Osteoblast (primary cell): ENCODE data around the gene ZNF101. TPM values are rescaled to one million over a fixed set of nuclear protein-coding genes. Genes with fewer than 3 reads are reported as not detected.
A peak's percentile ranks its signal among the peaks of the same experiment; 100 is the strongest.

Experiments used
- DNase-seq: peaks from one replicate; pipeline ENCODE4 v3.0.0; 2011; ENCODE audit warnings: low spot score, mixed read lengths; ENCODE audit not compliant: insufficient read length; ENCODE audit errors: missing footprints
- H2AFZ ChIP-seq: 2 replicates; pipeline ENCODE4 v1.6.0; 2011; ENCODE audit warnings: mild to moderate bottlenecking, low read length
- H3K27ac ChIP-seq: 2 replicates; pipeline ENCODE4 v1.5.1; 2011; ENCODE audit warnings: mild to moderate bottlenecking, low read depth, low read length, moderate library complexity
- H3K27me3 ChIP-seq: 2 replicates; pipeline ENCODE4 v1.6.0; 2012; ENCODE audit warnings: mild to moderate bottlenecking, control low read depth, inconsistent platforms, low read length, moderate library complexity; ENCODE audit not compliant: insufficient read depth
- H3K36me3 ChIP-seq: 2 replicates; pipeline ENCODE4 v1.5.1; 2011; ENCODE audit warnings: mild to moderate bottlenecking, low read length, control low read depth, moderate library complexity; ENCODE audit not compliant: insufficient read depth
- H3K4me1 ChIP-seq: 2 replicates; pipeline ENCODE4 v1.5.1; 2011; ENCODE audit warnings: mild to moderate bottlenecking, low read length, control low read depth, moderate library complexity; ENCODE audit not compliant: insufficient read depth
- H3K4me2 ChIP-seq: 2 replicates; pipeline ENCODE4 v1.6.0; 2011; ENCODE audit warnings: mild to moderate bottlenecking, low read length; ENCODE audit not compliant: insufficient read depth
- H3K4me3 ChIP-seq: fragments of 200-600 bp; sonication (generic); 3 replicates; pipeline ENCODE4 v1.5.1; 2012; ENCODE audit warnings: mild to moderate bottlenecking, low read length, inconsistent platforms; ENCODE audit not compliant: insufficient read depth
- H3K79me2 ChIP-seq: 2 replicates; pipeline ENCODE4 v1.6.0; 2012; ENCODE audit warnings: mild to moderate bottlenecking, low read length, control low read depth, inconsistent platforms; ENCODE audit not compliant: insufficient read depth
- H3K9me3 ChIP-seq: 2 replicates; pipeline ENCODE4 v1.5.1; 2011; ENCODE audit warnings: low read depth, low read length, control low read depth
- H4K20me1 ChIP-seq: 2 replicates; pipeline ENCODE4 v1.6.0; 2012; ENCODE audit warnings: mild to moderate bottlenecking, low read length, control low read depth; ENCODE audit not compliant: insufficient read depth
- total RNA-seq: library from RNA; depleted of rRNA; stranded (reverse); fragments of >200 nt; gene quantifications from 2 replicates; pipeline ENCODE4 v1.2.3, GENCODE V29; 2012
- TF ChIP-seq, protein P1 (sequence below): IDR thresholded peaks from 2 replicates; pipeline ENCODE4 v1.5.1; 2011; ENCODE audit warnings: mild to moderate bottlenecking, low read depth, low read length, moderate library complexity; ENCODE audit errors: extremely low read depth

ZNF101 gene
- total RNA-seq, 1 donor: 7.2 TPM

DNA sequence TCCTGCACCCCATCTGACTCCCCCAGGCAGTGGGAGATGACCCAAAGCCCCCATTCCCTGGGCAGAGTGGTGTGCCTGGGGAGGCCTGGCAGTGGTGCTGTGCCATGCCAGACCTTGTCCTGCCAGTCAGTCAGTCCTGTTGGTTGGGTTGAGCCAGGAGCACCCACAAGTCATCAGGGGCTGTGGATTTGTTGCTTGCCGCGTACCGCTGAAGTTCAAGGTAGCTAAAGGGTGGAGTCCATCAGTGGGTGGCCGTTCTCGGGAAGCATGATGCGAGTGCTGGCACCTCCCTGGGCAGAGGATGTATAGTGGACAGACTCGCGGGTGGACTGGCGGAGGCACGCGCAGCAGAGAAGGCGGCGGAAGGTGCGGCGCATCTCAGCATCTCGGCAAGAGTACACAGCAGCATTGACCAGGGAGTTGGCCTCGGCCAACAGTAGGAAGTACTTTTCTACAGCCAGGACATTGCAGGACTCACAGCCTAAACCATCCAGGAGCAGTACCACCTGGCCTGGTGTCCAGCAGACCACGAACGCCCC, 44.5 kb upstream of the ZNF101 start:
- H3K4me2 ChIP-seq: no peak overlapping the region
- H3K79me2 ChIP-seq: no peaks in the 10 kb centered on the region
- no peak overlapping the region for H3K27ac ChIP-seq
- DNase-seq: peak; percentile 62
- H3K36me3 ChIP-seq: no peaks in the 10 kb centered on the region
- no peak overlapping the region for H2AFZ ChIP-seq
- no peaks in the 10 kb centered on the region for H3K27me3 ChIP-seq
- peaks cover 7% of the 10 kb centered on the region for H3K4me1 ChIP-seq
- H3K9me3 ChIP-seq: no peaks in the 10 kb centered on the region
- no peak overlapping the region for H3K4me3 ChIP-seq
- no peaks in the 10 kb centered on the region for H4K20me1 ChIP-seq
- TF ChIP-seq, protein P1, sequence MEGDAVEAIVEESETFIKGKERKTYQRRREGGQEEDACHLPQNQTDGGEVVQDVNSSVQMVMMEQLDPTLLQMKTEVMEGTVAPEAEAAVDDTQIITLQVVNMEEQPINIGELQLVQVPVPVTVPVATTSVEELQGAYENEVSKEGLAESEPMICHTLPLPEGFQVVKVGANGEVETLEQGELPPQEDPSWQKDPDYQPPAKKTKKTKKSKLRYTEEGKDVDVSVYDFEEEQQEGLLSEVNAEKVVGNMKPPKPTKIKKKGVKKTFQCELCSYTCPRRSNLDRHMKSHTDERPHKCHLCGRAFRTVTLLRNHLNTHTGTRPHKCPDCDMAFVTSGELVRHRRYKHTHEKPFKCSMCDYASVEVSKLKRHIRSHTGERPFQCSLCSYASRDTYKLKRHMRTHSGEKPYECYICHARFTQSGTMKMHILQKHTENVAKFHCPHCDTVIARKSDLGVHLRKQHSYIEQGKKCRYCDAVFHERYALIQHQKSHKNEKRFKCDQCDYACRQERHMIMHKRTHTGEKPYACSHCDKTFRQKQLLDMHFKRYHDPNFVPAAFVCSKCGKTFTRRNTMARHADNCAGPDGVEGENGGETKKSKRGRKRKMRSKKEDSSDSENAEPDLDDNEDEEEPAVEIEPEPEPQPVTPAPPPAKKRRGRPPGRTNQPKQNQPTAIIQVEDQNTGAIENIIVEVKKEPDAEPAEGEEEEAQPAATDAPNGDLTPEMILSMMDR: no peak

DNA sequence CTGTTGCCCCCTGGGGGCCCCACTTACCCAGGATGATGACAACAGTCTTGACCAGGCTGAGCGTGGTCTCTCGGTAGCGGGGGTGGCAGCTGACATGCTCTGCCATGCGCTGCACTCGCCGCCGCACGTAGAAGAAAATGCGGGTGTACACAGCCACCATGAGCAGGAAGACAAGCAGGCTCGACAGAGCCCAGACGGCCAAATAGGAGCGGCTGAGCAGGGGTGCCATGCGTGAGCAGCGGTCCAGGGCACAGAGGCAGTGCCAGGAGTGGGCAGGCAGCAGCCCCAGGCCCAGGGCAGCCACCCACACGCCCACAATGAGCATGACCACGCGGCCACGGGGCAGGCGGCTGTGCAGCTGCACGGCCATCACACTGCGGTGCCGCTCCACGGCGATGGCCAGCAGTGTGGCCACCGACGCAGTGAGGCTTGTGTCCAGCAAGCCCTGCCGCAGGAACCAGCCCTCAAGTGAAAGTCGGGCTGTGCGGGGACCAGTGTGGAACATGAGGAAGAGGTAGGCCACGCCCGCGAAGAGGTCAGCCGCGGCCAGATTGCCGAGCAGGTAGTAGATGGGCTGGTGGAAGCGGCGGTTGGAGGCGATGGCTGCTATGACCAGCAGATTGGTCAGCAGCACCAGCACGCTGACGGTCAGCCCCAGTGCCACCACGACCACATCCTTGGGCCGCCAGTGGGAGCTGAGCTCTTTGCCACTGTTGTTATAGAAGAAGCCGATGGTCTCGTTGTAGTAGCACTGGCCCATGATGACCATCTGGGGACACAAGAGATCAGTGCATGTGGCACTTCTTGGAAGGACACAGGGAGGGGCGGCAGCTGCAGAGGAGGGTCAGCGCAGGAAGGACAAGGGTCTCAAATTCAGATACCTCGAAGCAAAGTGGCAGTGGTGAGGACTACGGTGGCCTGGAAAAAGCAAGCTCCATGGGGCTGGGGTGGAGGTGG, 41.8 kb upstream of the ZNF101 start:
- Histone ChIP-seq H2AFZ (no peak overlapping the region), H3K4me1 (peaks cover 6% of the 10 kb centered on the region)
- TF ChIP-seq, protein P1: no peak

DNA sequence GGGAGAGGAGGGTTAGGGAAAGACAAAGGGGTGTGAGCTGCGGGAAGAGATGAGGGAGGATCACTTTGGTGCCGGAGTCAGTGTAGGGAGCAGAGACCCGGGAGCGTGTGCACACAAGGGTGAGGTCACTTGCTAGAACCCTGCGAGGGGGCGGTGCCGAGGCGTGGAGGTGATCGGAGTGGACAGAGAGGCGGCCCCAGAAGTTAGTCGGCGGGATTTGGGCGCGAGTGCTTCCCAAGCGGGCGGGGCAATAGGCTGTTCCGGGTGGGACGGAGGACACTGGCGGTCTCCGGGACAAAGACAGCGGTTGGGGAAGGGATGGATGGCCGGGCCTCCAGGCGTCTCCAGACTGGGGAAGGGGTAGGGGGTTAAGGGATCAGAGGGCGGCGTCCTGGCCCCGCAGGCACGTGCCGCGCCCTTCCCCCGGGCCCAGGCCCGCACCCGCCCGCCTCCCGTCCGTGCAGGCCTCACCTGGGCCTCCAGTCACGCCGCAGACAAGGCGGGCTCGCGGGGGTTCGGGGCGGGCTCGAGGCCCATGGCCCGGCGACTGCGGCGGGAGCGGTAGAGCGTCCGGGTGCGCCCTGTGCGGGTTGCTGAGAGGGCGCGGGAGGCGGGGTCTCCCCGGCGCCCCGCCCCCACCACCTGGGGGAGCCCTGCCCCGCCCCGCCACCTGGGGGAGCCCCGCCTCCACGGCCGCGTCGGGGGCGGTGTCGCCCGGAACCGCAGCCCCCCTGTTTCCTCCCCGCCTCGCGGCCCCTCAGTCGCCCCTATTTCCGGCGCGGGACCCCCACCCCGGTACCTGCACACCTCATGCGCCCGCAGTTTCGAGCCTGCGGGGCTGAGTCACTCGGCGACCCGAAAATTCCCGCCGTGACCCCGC, 40.8 kb upstream of the ZNF101 start, which contains the start of gene LPAR2:
LPAR2 (minus strand) TSS at position 600 of the 880 bp plus-strand sequence. CDS start 945 bp downstream, outside the sequence.
- no peak within 1 kb of the TSS for H2AFZ ChIP-seq
- no peaks in the 10 kb centered on the region for H3K79me2 ChIP-seq
- H3K9me3 ChIP-seq: no peaks in the 10 kb centered on the region
- H3K4me2 ChIP-seq: peak within 1 kb of the TSS; percentile 68
- H3K4me3 ChIP-seq: peak within 1 kb of the TSS; percentile 51
- H4K20me1 ChIP-seq: no peaks in the 10 kb centered on the region
- no peak within 1 kb of the TSS for H3K27ac ChIP-seq
- peaks cover 8% of the 10 kb centered on the region for H3K36me3 ChIP-seq
- H3K4me1 ChIP-seq: peaks cover 6% of the 10 kb centered on the region
- H3K27me3 ChIP-seq: no peaks in the 10 kb centered on the region
- TF ChIP-seq, protein P1: no peak
- peak; percentile 92 for DNase-seq

More for the DNA sequence above, 41.8 kb upstream of the ZNF101 start:
- H3K36me3 ChIP-seq: peaks cover 4% of the 10 kb centered on the region
- H3K79me2 ChIP-seq: no peaks in the 10 kb centered on the region
- H3K27ac ChIP-seq: no peak overlapping the region
- peak; percentile 83 for DNase-seq
- no peak overlapping the region for H3K4me3 ChIP-seq
- H3K4me2 ChIP-seq: no peak overlapping the region
- H3K9me3 ChIP-seq: no peaks in the 10 kb centered on the region
- no peaks in the 10 kb centered on the region for H4K20me1 ChIP-seq
- no peaks in the 10 kb centered on the region for H3K27me3 ChIP-seq
